Hypothalamus (tissue), 51 donors: ENCODE measurements around the gene ARHGAP26.

Experiments
- DNase-seq, 51 donors: peaks; one replicate each; lab custom pipeline; 2025; lab: John Stamatoyannopoulos, UW

The ARHGAP26 gene

GRCh38 chr5:143219696-143220095 is 449.5 kb downstream of the ARHGAP26 start:
- DNase-seq: no peak

GRCh38 chr5:143220748-143221251 is 450.6 kb downstream of the ARHGAP26 start:
- DNase-seq: no peak

DNA sequence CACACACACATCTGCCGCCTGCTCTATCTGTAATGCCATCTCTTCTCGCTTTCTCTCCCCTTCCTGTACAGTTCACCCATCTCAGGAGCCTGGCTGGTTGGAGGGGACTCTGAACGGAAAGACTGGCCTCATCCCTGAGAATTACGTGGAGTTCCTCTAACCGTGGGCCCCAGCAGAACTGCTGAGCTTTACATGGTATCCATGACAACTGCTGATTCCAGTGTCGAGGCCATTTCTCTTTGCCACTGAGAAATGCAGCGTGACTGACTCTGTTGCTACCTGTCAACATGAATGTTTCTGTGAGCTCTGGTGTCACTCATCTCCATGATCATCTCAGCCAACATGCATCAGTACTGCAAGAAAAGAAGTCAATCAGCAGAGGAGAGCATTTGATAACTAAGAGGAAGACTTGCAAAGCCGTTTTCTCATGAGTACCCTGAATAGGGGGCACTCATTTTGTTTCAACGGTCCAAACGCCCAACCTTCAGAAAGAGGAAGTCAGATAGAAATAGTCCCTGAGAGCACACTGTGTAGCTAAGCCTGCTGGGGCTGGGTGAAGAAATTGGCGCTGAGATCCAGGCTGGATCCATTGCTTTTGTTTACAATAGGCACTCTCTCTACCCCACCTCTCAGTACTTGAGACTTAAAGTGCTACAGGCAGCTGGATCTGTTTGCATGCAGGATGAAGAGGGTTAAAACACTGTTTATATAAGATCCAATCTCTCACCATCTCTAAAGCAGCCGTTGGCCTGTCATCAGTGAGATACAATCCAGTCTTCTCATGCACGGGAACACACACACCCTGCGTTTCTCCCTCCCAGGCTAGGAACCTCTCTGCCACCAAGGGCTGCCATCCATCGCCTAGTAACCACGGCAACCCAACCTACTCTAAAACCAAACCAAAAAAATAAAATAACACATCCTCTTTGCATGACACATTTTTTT is 452.4 kb downstream of the ARHGAP26 start:
- peak in 18 of 51 donors; percentile 4 to 75 (median 22) for DNase-seq

DNA sequence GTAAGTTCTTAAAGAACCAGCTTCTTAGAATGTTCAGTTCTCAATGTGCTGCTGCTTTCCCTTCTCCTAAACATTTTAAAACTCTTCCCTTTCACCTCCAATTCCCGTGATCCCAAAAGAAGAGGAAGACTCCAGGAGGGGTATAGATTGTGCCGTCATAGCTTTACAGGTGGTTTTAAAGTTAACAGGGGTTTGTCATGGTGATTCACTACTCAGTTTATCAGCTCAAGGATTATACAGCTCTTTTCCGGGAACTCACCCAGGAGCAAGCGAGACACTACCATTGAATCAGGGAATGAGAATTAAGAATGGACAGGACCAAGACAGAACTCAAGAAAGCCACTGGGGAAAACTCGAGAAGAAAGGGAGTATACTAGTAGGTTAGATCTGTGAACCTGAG is 454.5 kb downstream of the ARHGAP26 start:
- no peak for DNase-seq

DNA sequence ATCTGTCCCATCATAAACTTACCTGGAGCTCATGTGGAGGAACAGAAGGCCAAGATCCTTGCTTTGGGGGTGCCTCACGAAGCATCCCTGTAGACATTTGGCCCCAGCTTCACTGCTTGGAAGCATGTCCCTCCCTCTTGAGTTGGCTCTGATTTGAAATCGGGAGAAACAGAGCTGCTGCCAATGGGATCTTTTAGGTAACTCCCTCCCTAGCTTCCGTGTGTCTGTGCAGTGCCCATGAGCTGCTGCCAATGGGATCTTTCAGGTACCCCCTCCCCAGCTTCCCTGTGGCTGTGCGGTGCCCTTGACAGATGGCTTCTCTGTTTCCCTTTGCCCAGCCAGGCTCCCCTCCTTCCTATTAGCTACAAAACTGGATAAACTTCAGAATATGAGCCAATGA is 455.3 kb downstream of the ARHGAP26 start:
- no peak for DNase-seq

GRCh38 chr5:143226361-143226760 is 456.2 kb downstream of the ARHGAP26 start:
- no peak for DNase-seq

- no peak for DNase-seq
Observed at GRCh38 chr5:143226872-143227271, 456.7 kb downstream of the ARHGAP26 start.

DNA sequence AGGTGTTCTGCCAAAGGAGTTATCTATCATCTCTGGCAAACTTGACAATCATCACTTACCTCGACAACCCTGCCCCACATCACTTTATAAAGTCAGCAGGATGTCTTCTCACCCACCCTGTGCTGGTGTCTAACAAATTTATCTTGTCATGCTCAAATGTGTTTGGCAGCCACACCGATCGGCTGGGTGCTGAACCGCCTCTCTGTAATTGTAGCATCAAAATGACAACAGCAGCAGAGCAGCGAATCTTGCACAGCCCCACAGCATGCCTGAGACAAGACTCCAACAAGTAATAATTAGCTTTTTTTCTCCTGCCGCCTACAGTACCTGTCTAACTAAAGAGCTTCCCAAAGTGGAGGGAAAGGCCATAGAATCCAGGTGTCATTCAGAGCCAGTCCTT is 457.1 kb downstream of the ARHGAP26 start:
- DNase-seq: peak in 1 of 51 donors; percentile 19

- DNase-seq: no peak
Observed at GRCh38 chr5:143228597-143229293, 458.6 kb downstream of the ARHGAP26 start.

- DNase-seq: no peak
Observed at GRCh38 chr5:143229426-143229895, 459.3 kb downstream of the ARHGAP26 start.

- peak in 26 of 51 donors; percentile 5 to 73 (median 32) for DNase-seq
Observed at GRCh38 chr5:143229896-143230675, 459.9 kb downstream of the ARHGAP26 start.

DNA sequence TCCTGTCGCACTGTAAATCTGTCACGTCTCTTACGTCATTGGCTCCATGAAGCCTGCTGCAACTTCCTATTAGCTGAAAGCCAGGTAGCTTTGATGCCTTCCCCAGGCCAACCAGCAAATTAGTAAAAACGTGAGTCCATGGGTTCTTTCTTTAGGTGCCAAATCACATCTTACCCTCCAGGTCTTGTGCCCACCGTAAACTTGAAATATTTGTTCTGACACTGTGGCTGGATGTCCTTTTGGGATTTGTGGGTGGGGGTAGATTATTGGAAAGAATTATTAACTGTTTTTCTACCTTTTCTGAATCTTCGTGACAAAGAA is 460.5 kb downstream of the ARHGAP26 start:
- DNase-seq: no peak

- DNase-seq: no peak
Observed at GRCh38 chr5:143231416-143231815, 461.2 kb downstream of the ARHGAP26 start.

GRCh38 chr5:143231973-143232812 is 462.0 kb downstream of the ARHGAP26 start:
- DNase-seq: no peak

- DNase-seq: no peak
Observed at GRCh38 chr5:143233031-143233430, 462.9 kb downstream of the ARHGAP26 start.

GRCh38 chr5:143234162-143234842 is 464.1 kb downstream of the ARHGAP26 start:
- no peak for DNase-seq

DNA sequence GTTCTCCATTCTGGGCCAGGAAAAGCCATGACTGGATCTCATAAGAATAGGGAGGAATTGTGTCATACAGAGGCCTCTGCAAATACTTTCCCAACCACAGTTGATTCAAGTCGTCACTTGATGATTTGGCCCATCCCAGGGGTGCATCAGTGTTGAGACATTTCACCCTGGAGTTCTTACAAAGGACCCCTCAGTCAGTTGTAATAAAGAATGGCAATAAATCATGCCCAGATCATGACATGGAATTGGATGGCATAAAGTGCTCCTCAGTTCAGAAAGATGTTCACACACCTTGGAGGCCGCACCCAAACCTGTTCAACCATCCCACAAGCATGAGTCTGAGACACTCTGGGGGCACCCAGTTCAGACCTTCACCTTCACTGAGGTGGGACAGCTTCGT is 465.2 kb downstream of the ARHGAP26 start:
- no peak for DNase-seq

- no peak for DNase-seq
Observed at GRCh38 chr5:143236682-143237081, 466.5 kb downstream of the ARHGAP26 start.

DNA sequence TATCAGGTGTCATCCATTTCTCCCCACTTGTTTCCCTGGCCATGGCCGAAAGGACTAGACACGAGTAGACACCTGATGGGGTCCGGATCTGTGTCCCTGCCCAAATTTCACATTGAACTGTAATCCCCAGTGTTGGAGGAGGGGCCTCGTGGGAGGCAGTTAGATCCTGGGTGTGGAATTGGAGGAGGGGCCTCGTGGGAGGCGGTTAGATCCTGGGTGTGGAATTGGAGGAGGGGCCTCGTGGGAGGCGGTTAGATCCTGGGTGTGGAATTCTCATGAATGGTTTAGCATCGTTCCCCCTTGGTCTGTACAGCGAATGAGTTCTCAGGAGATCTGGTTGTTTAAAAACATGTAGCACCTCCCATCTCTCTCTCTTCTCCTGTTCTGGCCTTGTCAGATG is 467.5 kb downstream of the ARHGAP26 start:
- no peak for DNase-seq
